ENCODE data around the gene PRIMPOL.

Gene PRIMPOL

GRCh38 chr4:184669251-184669650 lies 19.7 kb downstream of the PRIMPOL start:
- no peak for DNase-seq

GRCh38 chr4:184671101-184671500 lies 21.6 kb downstream of the PRIMPOL start:
- no peak for DNase-seq

- no peak for DNase-seq
Observed at GRCh38 chr4:184672741-184673140, 23.2 kb downstream of the PRIMPOL start.

- no peak for DNase-seq
Observed at GRCh38 chr4:184674011-184674410, 24.5 kb downstream of the PRIMPOL start.

- no peak for DNase-seq
Observed at GRCh38 chr4:184675018-184675417, 25.5 kb downstream of the PRIMPOL start.

- no peak for DNase-seq
Observed at GRCh38 chr4:184675821-184676492, 26.4 kb downstream of the PRIMPOL start.

GRCh38 chr4:184680698-184681097 lies 31.2 kb downstream of the PRIMPOL start:
- DNase-seq: no peak

- DNase-seq: no peak
Observed at GRCh38 chr4:184681916-184682315, 32.4 kb downstream of the PRIMPOL start.

- DNase-seq: no peak
Observed at GRCh38 chr4:184684491-184685189, 35.1 kb downstream of the PRIMPOL start.

- no peak for DNase-seq
Observed at GRCh38 chr4:184688005-184688404, 38.5 kb downstream of the PRIMPOL start.

GRCh38 chr4:184688447-184688846 lies 38.9 kb downstream of the PRIMPOL start:
- no peak for DNase-seq

- DNase-seq: no peak
Observed at GRCh38 chr4:184689681-184690080, 40.1 kb downstream of the PRIMPOL start.

GRCh38 chr4:184693056-184693455 lies 43.5 kb downstream of the PRIMPOL start:
- no peak for DNase-seq

GRCh38 chr4:184694412-184694956 lies 44.9 kb downstream of the PRIMPOL start:
- no peak for DNase-seq

- DNase-seq: no peak
Observed at GRCh38 chr4:184695178-184695896, 45.8 kb downstream of the PRIMPOL start.

- DNase-seq: no peak
Observed at GRCh38 chr4:184697956-184698355, 48.4 kb downstream of the PRIMPOL start.

GRCh38 chr4:184699941-184700340 lies 50.4 kb downstream of the PRIMPOL start:
- no peak for DNase-seq

GRCh38 chr4:184702114-184702513 lies 52.6 kb downstream of the PRIMPOL start:
- no peak for DNase-seq

GRCh38 chr4:184705692-184706091 lies 56.2 kb downstream of the PRIMPOL start:
- DNase-seq: no peak

- no peak for DNase-seq
Observed at GRCh38 chr4:184706453-184706852, 56.9 kb downstream of the PRIMPOL start.

GRCh38 chr4:184712322-184712721 lies 62.8 kb downstream of the PRIMPOL start:
- no peak for DNase-seq

- no peak for DNase-seq
Observed at GRCh38 chr4:184713887-184714286, 64.3 kb downstream of the PRIMPOL start.

- no peak for DNase-seq
Observed at GRCh38 chr4:184715526-184715925, 66.0 kb downstream of the PRIMPOL start.

GRCh38 chr4:184719407-184719806 lies 69.9 kb downstream of the PRIMPOL start:
- no peak for DNase-seq
